22Rv1 (cell line): Measurements from ENCODE around the gene GLT6D1.

Source experiments
- CTCF ChIP-seq: fragments of 450-650 bp; IDR thresholded peaks from 2 replicates; pipeline ENCODE4 v1.5.1; 2017; ENCODE audit warnings: mild to moderate bottlenecking
- ZFX ChIP-seq: fragments of 450-650 bp; IDR thresholded peaks from 2 replicates; pipeline ENCODE4 v1.6.1; 2017; ENCODE audit warnings: antibody characterized with exemption, borderline replicate concordance

GRCh38 chr9:135659252-135659651 is 19.9 kb upstream of the GLT6D1 start:
- TF ChIP-seq CTCF: no peak
- no peak for TF ChIP-seq ZFX
